ENCODE data around the gene SWT1. TPM values are rescaled to one million over a fixed set of nuclear protein-coding genes. Genes with fewer than 3 reads are reported as not detected.
A peak's percentile ranks its signal among the peaks of the same experiment; 100 is the strongest.

Gene SWT1
- total and polyA plus RNA-seq, 9 of the 15 experiments (the other 6 are each of a cell fraction or from before 2014, with no cell fraction given), result 1.5 to 3.4 (median 2.3) TPM

DNA sequence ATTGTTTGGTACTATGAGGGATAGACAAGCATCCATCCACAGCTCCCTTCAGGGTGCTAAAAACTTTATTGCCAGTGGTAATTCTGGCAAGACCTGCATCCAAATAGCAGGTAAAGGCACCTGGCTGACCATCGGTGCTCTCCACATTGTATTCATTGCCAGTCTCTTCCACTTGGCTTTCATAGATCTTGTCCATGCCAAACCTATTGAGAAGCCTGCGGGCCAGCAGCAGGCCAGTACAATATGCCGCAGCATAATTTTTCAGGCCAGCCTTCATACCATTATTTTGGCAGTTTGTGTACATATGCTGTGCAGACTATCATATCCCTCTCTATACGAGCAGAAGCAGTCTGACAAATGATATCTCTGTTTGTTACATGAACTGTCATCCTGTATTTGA lies 70.2 kb downstream of the SWT1 start:
- ChIA-PET POLR2A (interaction anchor here (0.9 to 1.5 kb wide), 2 partner anchors 11 to 18 kb away, joined by 4 to 6 read pairs; no protein-coding TSS in a partner anchor), CTCF (ENCODE audit: low intra/inter-chr PET ratio) (no interaction called here)
- Histone ChIP-seq H3K9me3 (replicated peaks; ENCODE audit: control insufficient read depth, insufficient read depth, low read depth, low read length) (no peaks in the 10 kb centered on the region), H3K9ac (ENCODE audit: insufficient read depth in 1 of 2, low read depth in 2 of 2, low read length in 2 of 2) (no peak overlapping the region), H3K4me3 (no peak overlapping the region), H3K79me2 (ENCODE audit: control insufficient read depth, insufficient read depth, low read length) (no peaks in the 10 kb centered on the region), H3K9me1 (ENCODE audit: control insufficient read depth, insufficient read depth, low read length) (no peaks in the 10 kb centered on the region), H3K4me2 (ENCODE audit: insufficient read depth, low read length) (no peak overlapping the region), H3K27ac (ENCODE audit: extremely low read depth, low read depth, low read length) (no peak overlapping the region), H2AFZ (ENCODE audit: low read depth, low read length) (no peak overlapping the region), H3K36me3 (ENCODE audit: control insufficient read depth, insufficient read depth, low read length) (no peaks in the 10 kb centered on the region), H3K27me3 (ENCODE audit: control insufficient read depth in 2 of 2, insufficient read depth in 2 of 2, low read length in 2 of 2) (no peaks in the 10 kb centered on the region), H3K4me1 (replicated peaks in 1 of 2; ENCODE audit: control insufficient read depth in 2 of 2, insufficient read depth in 2 of 2, low read length in 2 of 2) (no peaks in the 10 kb centered on the region; a peak in 1 of 5 replicates), H4K20me1 (replicated peaks; ENCODE audit: control insufficient read depth, insufficient read depth, low read length) (no peaks in the 10 kb centered on the region)
- intact Hi-C loops (cut with micrococcal nuclease), result no loop called here
- BruUV-seq (replicated peaks), result no TSS peak
- in situ Hi-C loops (cut with MboI), result loop anchor here (10.0 kb wide), 1 partner anchor 458 kb away; no protein-coding TSS in a partner anchor
- no peak for TF ChIP-seq RAD21 (CRISPR knock-in tag; conservative IDR thresholded peaks at IDR 0.05 in 1 of 2, IDR thresholded peaks at IDR 0.05 in 1 of 2)
- TF ChIP-seq ILF3 (IDR thresholded peaks at IDR 0.05; ENCODE audit: borderline replicate concordance), result no peak
- TF ChIP-seq KDM1A (IDR thresholded peaks at IDR 0.05), result no peak
- TF ChIP-seq ZNF408 (CRISPR knock-in tag; IDR thresholded peaks at IDR 0.05; ENCODE audit: low read depth), result no peak
- DNase-seq (ENCODE audit: extremely low read depth in 1 of 4, low spot score in 3 of 4) (no peak), ATAC-seq (no peak), FAIRE-seq (no peak)
- WGBS (ENCODE audit: insufficient coverage, low coverage, missing lambda C conversion rate), result 54% methylated on average over 4 of the region's 4 CpGs

DNA sequence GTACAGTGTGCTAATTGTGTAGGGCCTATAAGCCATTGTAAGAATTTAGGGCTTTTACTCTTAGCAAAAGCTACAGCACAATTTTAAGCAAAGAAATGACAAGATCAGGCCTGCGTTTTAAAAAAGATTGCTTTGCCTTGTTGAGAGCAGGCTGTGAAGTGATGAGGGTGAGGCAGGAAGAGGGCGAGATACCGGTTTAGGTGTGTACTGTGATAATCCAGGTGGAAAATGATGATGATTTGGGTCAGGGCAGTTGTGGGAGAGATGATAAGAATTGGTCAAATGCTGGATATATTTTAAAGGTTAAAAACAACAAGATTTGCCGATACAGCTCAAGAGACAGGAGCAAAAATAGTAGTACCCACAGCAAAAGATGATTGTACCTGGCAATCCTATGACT lies 72.0 kb downstream of the SWT1 start:
- no peaks in the 10 kb centered on the region for H3K36me3 ChIP-seq (ENCODE audit: control insufficient read depth, insufficient read depth, low read length)
- no peaks in the 10 kb centered on the region for H3K79me2 ChIP-seq (ENCODE audit: control insufficient read depth, insufficient read depth, low read length)
- no peak for FAIRE-seq
- no peaks in the 10 kb centered on the region for H3K27me3 ChIP-seq (ENCODE audit: control insufficient read depth in 2 of 2, insufficient read depth in 2 of 2, low read length in 2 of 2)
- intact Hi-C loops (cut with micrococcal nuclease) (no loop called here), in situ Hi-C loops (cut with MboI) (loop anchor here (10.0 kb wide), 1 partner anchor 456 kb away; no protein-coding TSS in a partner anchor)
- peak; percentile 58 for ATAC-seq
- DNase-seq (ENCODE audit: extremely low read depth in 1 of 4, low spot score in 3 of 4), result no peak
- no peaks in the 10 kb centered on the region for H3K9me3 ChIP-seq (replicated peaks; ENCODE audit: control insufficient read depth, insufficient read depth, low read depth, low read length)
- H3K27ac ChIP-seq (ENCODE audit: extremely low read depth, low read depth, low read length), result no peak overlapping the region
- H3K4me2 ChIP-seq (ENCODE audit: insufficient read depth, low read length), result no peak overlapping the region
- no peaks in the 10 kb centered on the region for H3K9me1 ChIP-seq (ENCODE audit: control insufficient read depth, insufficient read depth, low read length)
- BruUV-seq (replicated peaks), result no TSS peak
- POLR2A ChIA-PET, result no interaction called here
- no peaks in the 10 kb centered on the region for H4K20me1 ChIP-seq (replicated peaks; ENCODE audit: control insufficient read depth, insufficient read depth, low read length)
- WGBS (ENCODE audit: insufficient coverage, low coverage, missing lambda C conversion rate), result 33% methylated on average over 4 of the region's 4 CpGs
- CTCF ChIA-PET (ENCODE audit: low intra/inter-chr PET ratio), result no interaction called here
- no peaks in the 10 kb centered on the region; a peak in 1 of 5 replicates for H3K4me1 ChIP-seq (replicated peaks in 1 of 2; ENCODE audit: control insufficient read depth in 2 of 2, insufficient read depth in 2 of 2, low read length in 2 of 2)
- H3K9ac ChIP-seq (ENCODE audit: insufficient read depth in 1 of 2, low read depth in 2 of 2, low read length in 2 of 2), result no peak overlapping the region
- TF ChIP-seq, protein P1, sequence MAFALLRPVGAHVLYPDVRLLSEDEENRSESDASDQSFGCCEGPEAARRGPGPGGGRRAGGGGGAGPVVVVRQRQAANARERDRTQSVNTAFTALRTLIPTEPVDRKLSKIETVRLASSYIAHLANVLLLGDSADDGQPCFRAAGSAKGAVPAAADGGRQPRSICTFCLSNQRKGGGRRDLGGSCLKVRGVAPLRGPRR (CRISPR knock-in tag; IDR thresholded peaks at IDR 0.05), result no peak
- TF ChIP-seq CBFA2T3 (IDR thresholded peaks at IDR 0.05), result peak; percentile 54
- no peak for TF ChIP-seq ZNF408 (CRISPR knock-in tag; IDR thresholded peaks at IDR 0.05; ENCODE audit: low read depth)
- no peak for TF ChIP-seq ETV6 (IDR thresholded peaks at IDR 0.05; ENCODE audit: borderline replicate concordance in 1 of 2, low read depth in 2 of 2, low read length in 1 of 2)
- no peak for TF ChIP-seq ETV6 (CRISPR knock-in tag; IDR thresholded peaks at IDR 0.05; ENCODE audit: borderline replicate concordance)
- TF ChIP-seq MNT (conservative IDR thresholded peaks at IDR 0.05), result no peak
- no peak for TF ChIP-seq MXI1 (IDR thresholded peaks at IDR 0.05; ENCODE audit: low read depth, low read length)
- TF ChIP-seq SAP30 (IDR thresholded peaks at IDR 0.05; ENCODE audit: borderline replicate concordance, insufficient read depth, low read depth, low read length, poor library complexity, severe bottlenecking), result no peak
- H2AFZ ChIP-seq (ENCODE audit: low read depth, low read length), result no peak overlapping the region
- H3K4me3 ChIP-seq, result no peak overlapping the region
